CD8-positive, alpha-beta memory T cell (primary cell): ENCODE data around the gene TRAK1. TPM values are rescaled to one million over a fixed set of nuclear protein-coding genes. Genes with fewer than 3 reads are reported as not detected.

Experiments used
- CTCF ChIA-PET: fragments of 350-600 bp; sonication (Branson Sonifier 250); formaldehyde crosslinking; loops from one replicate; lab custom pipeline; 2021; ENCODE audit warnings: antibody characterized with exemption; lab: Charles Lee
- POLR2A ChIA-PET: fragments of 350-600 bp; sonication (Branson Sonifier 250); formaldehyde crosslinking; loops from one replicate; lab custom pipeline; 2021; ENCODE audit warnings: antibody characterized with exemption; lab: Charles Lee
- DNase-seq, 5 donors: peaks; one replicate each; pipeline versions ENCODE4 v3.0.0 to v3.0.0-alpha.2; 2020 to 2022; ENCODE audit warnings: mixed read lengths in 1 of 5
- H3K27ac ChIP-seq: one replicate; pipeline ENCODE4 v1.7.0; 2013; ENCODE audit warnings: low read depth, mild to moderate bottlenecking, low read length, moderate library complexity
- H3K27me3 ChIP-seq: 2 replicates; pipeline ENCODE4 v1.7.0; 2013; ENCODE audit warnings: low read length, mild to moderate bottlenecking; ENCODE audit not compliant: insufficient read depth, poor library complexity, severe bottlenecking
- H3K36me3 ChIP-seq: 2 replicates; pipeline ENCODE4 v1.7.0; 2013; ENCODE audit warnings: mild to moderate bottlenecking, low read length, moderate library complexity; ENCODE audit not compliant: insufficient read depth
- H3K4me1 ChIP-seq: 2 replicates; pipeline ENCODE4 v1.7.0; 2013; ENCODE audit warnings: mild to moderate bottlenecking, low read length, moderate library complexity; ENCODE audit not compliant: insufficient read depth
- H3K4me3 ChIP-seq: 2 replicates; pipeline ENCODE4 v1.7.0; 2013; ENCODE audit warnings: mild to moderate bottlenecking, low read length
- H3K9me3 ChIP-seq: 2 replicates; pipeline ENCODE4 v1.7.0; 2013; ENCODE audit warnings: mild to moderate bottlenecking, low read length
- H3K27ac Mint-ChIP-seq, 8 donors: one replicate each; pipeline ENCODE4 v1.8.0; 2020 to 2021; ENCODE audit warnings: mixed read lengths in 8 of 8, mild to moderate bottlenecking in 6 of 8, inconsistent platforms in 3 of 8, moderate library complexity in 3 of 8
- H3K27me3 Mint-ChIP-seq, 2 donors: one replicate each; pipeline ENCODE4 v1.8.0; 2020 to 2021; ENCODE audit warnings: mixed read lengths in 2 of 2, mild to moderate bottlenecking in 1 of 2, moderate library complexity in 1 of 2
- H3K36me3 Mint-ChIP-seq, 3 donors: one replicate each; pipeline ENCODE4 v1.8.0; 2020 to 2021; ENCODE audit warnings: mixed read lengths in 3 of 3, inconsistent platforms in 1 of 3, mild to moderate bottlenecking in 1 of 3
- H3K4me1 Mint-ChIP-seq, 3 donors: one replicate each; pipeline ENCODE4 v1.8.0; 2020 to 2021; ENCODE audit warnings: mixed read lengths in 3 of 3, inconsistent platforms in 1 of 3, mild to moderate bottlenecking in 1 of 3
- H3K4me3 Mint-ChIP-seq, 7 donors: one replicate each; pipeline ENCODE4 v1.8.0; 2020 to 2021; ENCODE audit warnings: mixed read lengths in 7 of 7, mild to moderate bottlenecking in 6 of 7, moderate library complexity in 4 of 7, inconsistent platforms in 2 of 7
- H3K9me3 Mint-ChIP-seq, 5 donors: one replicate each; pipeline ENCODE4 v1.8.0; 2020 to 2022; ENCODE audit warnings: mixed read lengths in 5 of 5, mild to moderate bottlenecking in 3 of 5, moderate library complexity in 2 of 5, inconsistent platforms in 1 of 5
- polyA plus RNA-seq: library from polyadenylated mRNA; unstranded; fragments of 300-500 nt; fragmentation: Illumina TruSeq; gene quantifications from one replicate; pipeline ENCODE4 v1.2.3, GENCODE V29; 2021
- total RNA-seq, 2 experiments: library from RNA; stranded (reverse); gene quantifications; one replicate each; pipeline ENCODE4 v1.2.3, GENCODE V29; 2021

TRAK1 gene
- total and polyA plus RNA-seq, 3 experiments from 2014 or later = 10.4 to 20.0 (median 19.7) TPM

DNA sequence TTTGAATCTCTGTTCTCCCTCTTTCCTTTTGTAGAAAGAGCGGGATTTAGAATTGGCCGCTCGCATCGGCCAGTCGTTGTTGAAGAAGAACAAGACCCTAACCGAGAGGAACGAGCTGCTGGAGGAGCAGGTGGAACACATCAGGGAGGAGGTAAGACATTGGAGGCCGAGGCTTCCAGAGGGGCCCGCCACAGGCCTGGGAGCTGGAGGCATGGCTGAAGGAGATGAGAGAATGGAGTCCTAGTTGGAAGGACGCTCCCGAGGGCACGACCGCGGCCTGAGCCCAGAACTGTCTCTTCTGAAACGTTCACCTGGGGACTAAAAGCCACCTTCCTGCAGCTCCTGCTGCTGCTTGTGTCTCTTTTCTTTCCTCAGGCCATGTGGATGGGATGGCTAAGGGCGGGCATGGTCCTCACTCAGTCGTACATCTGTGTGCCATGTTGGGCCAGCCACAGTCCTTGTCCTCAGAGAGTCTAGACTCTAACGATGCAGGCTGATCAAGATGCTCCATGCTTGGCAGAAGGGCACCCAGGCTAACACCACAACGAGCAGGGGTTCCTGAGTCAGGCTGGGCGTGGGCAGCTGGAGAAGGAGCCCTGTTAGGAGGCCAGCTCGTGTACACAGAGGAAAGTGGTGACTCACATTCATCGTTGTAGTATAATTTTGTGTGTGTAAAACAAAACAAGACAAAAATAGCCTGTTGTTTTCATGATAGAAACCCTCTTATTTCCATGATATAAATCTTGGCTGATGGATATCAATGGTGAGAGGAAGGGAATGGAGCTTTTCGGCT lies 93.7 kb downstream of the TRAK1 start:
- CTCF ChIA-PET = interaction anchor here (0.7 to 1.1 kb wide), 2 partner anchors 14 to 16 kb away, joined by 3 read pairs; no protein-coding TSS in a partner anchor
- H3K27ac ChIP-seq = no peak overlapping the region
- Mint-ChIP-seq H3K9me3 (no peaks in the 10 kb centered on the region), H3K4me3 (no peak overlapping the region), H3K27ac (no peak overlapping the region), H3K4me1 (no peaks in the 10 kb centered on the region), H3K27me3 (no peaks in the 10 kb centered on the region), H3K36me3 (peaks cover 0 to 40% (median 7%) of the 10 kb centered on the region in 3 donors)
- H3K36me3 ChIP-seq = peaks cover 5% of the 10 kb centered on the region
- no peak for DNase-seq
- no peak overlapping the region for H3K4me3 ChIP-seq
- no peaks in the 10 kb centered on the region for H3K4me1 ChIP-seq
- POLR2A ChIA-PET = interaction anchor here (0.7 kb wide), 1 partner anchor 247 kb away, joined by 4 read pairs; no protein-coding TSS in a partner anchor
- no peaks in the 10 kb centered on the region for H3K27me3 ChIP-seq
- no peaks in the 10 kb centered on the region for H3K9me3 ChIP-seq

- Histone ChIP-seq H3K4me3 (no peak overlapping the region), H3K27me3 (no peaks in the 10 kb centered on the region), H3K27ac (no peak overlapping the region), H3K9me3 (no peaks in the 10 kb centered on the region), H3K4me1 (no peaks in the 10 kb centered on the region), H3K36me3 (peaks cover 11% of the 10 kb centered on the region)
- H3K4me1 Mint-ChIP-seq = peaks cover 9 to 19% (median 15%) of the 10 kb centered on the region in 3 donors
- H3K9me3 Mint-ChIP-seq = no peaks in the 10 kb centered on the region
- H3K4me3 Mint-ChIP-seq = peak overlapping the region in 1 of 7 donors; percentile 61
- ChIA-PET CTCF (interaction anchor here (1.9 kb wide), 1 partner anchor 23 kb away, joined by 4 read pairs; no protein-coding TSS in a partner anchor), POLR2A (no interaction called here)
- H3K27me3 Mint-ChIP-seq = no peaks in the 10 kb centered on the region
- DNase-seq = no peak
- peaks cover 0 to 53% (median 10%) of the 10 kb centered on the region in 3 donors for H3K36me3 Mint-ChIP-seq
- H3K27ac Mint-ChIP-seq = peak overlapping the region in 1 of 8 donors; percentile 66
These were observed 96.8 kb downstream of the TRAK1 start for GRCh38 chr3:42187936-42188335.

GRCh38 chr3:42188376-42188775 lies 97.2 kb downstream of the TRAK1 start:
- Mint-ChIP-seq H3K9me3 (no peaks in the 10 kb centered on the region), H3K27me3 (no peaks in the 10 kb centered on the region), H3K27ac (peak overlapping the region in 4 of 8 donors; percentile 1 to 66 (median 34)), H3K4me3 (no peak overlapping the region), H3K36me3 (peaks cover 0 to 58% (median 10%) of the 10 kb centered on the region in 3 donors), H3K4me1 (peaks cover 13 to 22% (median 18%) of the 10 kb centered on the region in 3 donors)
- ChIA-PET CTCF (interaction anchor here (1.9 kb wide), 1 partner anchor 22 kb away, joined by 4 read pairs; no protein-coding TSS in a partner anchor), POLR2A (no interaction called here)
- Histone ChIP-seq H3K4me1 (no peaks in the 10 kb centered on the region), H3K27ac (no peak overlapping the region), H3K36me3 (peaks cover 13% of the 10 kb centered on the region), H3K4me3 (no peak overlapping the region), H3K9me3 (no peaks in the 10 kb centered on the region), H3K27me3 (no peaks in the 10 kb centered on the region)
- DNase-seq = no peak

GRCh38 chr3:42189001-42189460 lies 97.9 kb downstream of the TRAK1 start:
- CTCF ChIA-PET = interaction anchor here (1.9 to 2.8 kb wide), 2 partner anchors 11 to 22 kb away, joined by 4 to 24 read pairs; no protein-coding TSS in a partner anchor
- Mint-ChIP-seq H3K4me1 (peaks cover 13 to 22% (median 19%) of the 10 kb centered on the region in 3 donors), H3K4me3 (no peak overlapping the region), H3K9me3 (no peaks in the 10 kb centered on the region), H3K27ac (peak overlapping the region in 5 of 8 donors; percentile 1 to 55 (median 33)), H3K36me3 (peaks cover 0 to 63% (median 15%) of the 10 kb centered on the region in 3 donors), H3K27me3 (no peaks in the 10 kb centered on the region)
- no peaks in the 10 kb centered on the region for H3K4me1 ChIP-seq
- H3K36me3 ChIP-seq = peaks cover 13% of the 10 kb centered on the region
- DNase-seq = no peak
- H3K4me3 ChIP-seq = no peak overlapping the region
- no peak overlapping the region for H3K27ac ChIP-seq
- POLR2A ChIA-PET = no interaction called here
- H3K27me3 ChIP-seq = no peaks in the 10 kb centered on the region
- H3K9me3 ChIP-seq = no peaks in the 10 kb centered on the region

DNA sequence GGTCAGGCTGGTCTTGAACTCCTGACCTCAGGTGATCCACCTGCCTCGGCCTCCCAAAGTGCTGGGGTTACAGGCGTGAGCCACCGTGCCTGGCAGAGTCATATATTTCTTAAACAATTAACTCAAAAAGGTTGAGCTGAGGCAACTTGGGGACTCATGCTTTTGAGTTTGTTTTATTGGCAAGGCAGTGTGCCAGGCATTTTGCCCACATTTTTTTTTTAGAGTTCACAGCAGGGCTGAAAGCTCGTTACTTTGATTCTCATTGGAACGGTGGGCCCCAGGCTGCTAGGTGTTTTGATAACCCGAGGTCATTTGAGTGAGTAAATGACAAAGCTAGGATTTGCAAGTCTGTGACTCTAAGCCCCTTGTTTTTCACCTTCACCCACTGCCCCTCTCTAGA lies 98.6 kb downstream of the TRAK1 start:
- POLR2A ChIA-PET = no interaction called here
- peak overlapping the region in 1 of 7 donors; percentile 32 for H3K4me3 Mint-ChIP-seq

GRCh38 chr3:42190701-42191442 lies 99.7 kb downstream of the TRAK1 start:
- H3K27me3 Mint-ChIP-seq = no peaks in the 10 kb centered on the region
- H3K4me3 ChIP-seq = no peak overlapping the region
- peak; percentile 38 to 68 (median 57) for DNase-seq
- no peaks in the 10 kb centered on the region for H3K27me3 ChIP-seq
- CTCF ChIA-PET = interaction anchor here (0.6 to 2.8 kb wide), 28 partner anchors 9 to 363 kb away, joined by 3 to 24 read pairs (median 4); no protein-coding TSS in a partner anchor
- POLR2A ChIA-PET = interaction anchor here (0.6 kb wide), 2 partner anchors 16 to 871 kb away, joined by 4 read pairs; no protein-coding TSS in a partner anchor
- no peak overlapping the region for H3K27ac ChIP-seq
- H3K36me3 ChIP-seq = peaks cover 22% of the 10 kb centered on the region
- H3K4me3 Mint-ChIP-seq = no peak overlapping the region
- no peaks in the 10 kb centered on the region for H3K9me3 ChIP-seq
- H3K36me3 Mint-ChIP-seq = peaks cover 9 to 68% (median 24%) of the 10 kb centered on the region in 3 donors
- H3K9me3 Mint-ChIP-seq = no peaks in the 10 kb centered on the region
- H3K4me1 Mint-ChIP-seq = peaks cover 13 to 22% (median 19%) of the 10 kb centered on the region in 3 donors
- peak overlapping the region in 3 of 8 donors; percentile 2 to 75 (median 20) for H3K27ac Mint-ChIP-seq
- H3K4me1 ChIP-seq = no peaks in the 10 kb centered on the region

More for the DNA sequence above, 98.6 kb downstream of the TRAK1 start:
- no peaks in the 10 kb centered on the region for H3K27me3 ChIP-seq
- CTCF ChIA-PET = interaction anchor here (1.5 to 2.8 kb wide), 4 partner anchors 11 to 292 kb away, joined by 4 to 24 read pairs (median 8); no protein-coding TSS in a partner anchor
- no peak overlapping the region for H3K27ac Mint-ChIP-seq
- H3K27ac ChIP-seq = no peak overlapping the region
- peaks cover 0 to 65% (median 14%) of the 10 kb centered on the region in 3 donors for H3K36me3 Mint-ChIP-seq
- no peaks in the 10 kb centered on the region for H3K4me1 ChIP-seq
- no peaks in the 10 kb centered on the region for H3K9me3 Mint-ChIP-seq
- H3K36me3 ChIP-seq = peaks cover 13% of the 10 kb centered on the region
- no peaks in the 10 kb centered on the region for H3K9me3 ChIP-seq
- DNase-seq = no peak
- no peaks in the 10 kb centered on the region for H3K27me3 Mint-ChIP-seq
- peaks cover 13 to 22% (median 19%) of the 10 kb centered on the region in 3 donors for H3K4me1 Mint-ChIP-seq
- H3K4me3 ChIP-seq = no peak overlapping the region

- no peaks in the 10 kb centered on the region for H3K27me3 Mint-ChIP-seq
- H3K4me1 Mint-ChIP-seq = peaks cover 13 to 22% (median 19%) of the 10 kb centered on the region in 3 donors
- ChIA-PET POLR2A (interaction anchor here (0.6 kb wide), 2 partner anchors 16 to 872 kb away, joined by 4 read pairs; no protein-coding TSS in a partner anchor), CTCF (interaction anchor here (0.6 to 2.8 kb wide), 26 partner anchors 9 to 362 kb away, joined by 3 to 24 read pairs (median 4); no protein-coding TSS in a partner anchor)
- Histone ChIP-seq H3K9me3 (no peaks in the 10 kb centered on the region), H3K4me1 (no peaks in the 10 kb centered on the region), H3K27me3 (no peaks in the 10 kb centered on the region), H3K36me3 (peaks cover 25% of the 10 kb centered on the region), H3K27ac (no peak overlapping the region), H3K4me3 (no peak overlapping the region)
- H3K4me3 Mint-ChIP-seq = no peak overlapping the region
- H3K27ac Mint-ChIP-seq = peak overlapping the region in 2 of 8 donors; percentile 2 to 50
- no peak for DNase-seq
- no peaks in the 10 kb centered on the region for H3K9me3 Mint-ChIP-seq
- H3K36me3 Mint-ChIP-seq = peaks cover 13 to 70% (median 27%) of the 10 kb centered on the region in 3 donors
These were observed 100.2 kb downstream of the TRAK1 start for GRCh38 chr3:42191443-42191747.
